Ureter (tissue), 1 donor: ENCODE measurements around the gene MCU. TPM values are rescaled to one million over a fixed set of nuclear protein-coding genes. Genes with fewer than 3 reads are reported as not detected.
"Not testable (repeated sequence)": the region's sequence is repeated elsewhere in the genome, so short reads cannot be mapped to it uniquely, and the experiment has no call there.

ENCODE experiments used
- DNase-seq: peaks from one replicate; pipeline ENCODE4 v3.0.0-alpha.2; 2020; ENCODE audit warnings: low spot score
- total RNA-seq: library from RNA; stranded (reverse); gene quantifications from one replicate; pipeline ENCODE4 v1.2.4, GENCODE V29; 2023
- donor health status: DM: yes; HTN: yes; CAD: no.

Gene MCU, protein sequence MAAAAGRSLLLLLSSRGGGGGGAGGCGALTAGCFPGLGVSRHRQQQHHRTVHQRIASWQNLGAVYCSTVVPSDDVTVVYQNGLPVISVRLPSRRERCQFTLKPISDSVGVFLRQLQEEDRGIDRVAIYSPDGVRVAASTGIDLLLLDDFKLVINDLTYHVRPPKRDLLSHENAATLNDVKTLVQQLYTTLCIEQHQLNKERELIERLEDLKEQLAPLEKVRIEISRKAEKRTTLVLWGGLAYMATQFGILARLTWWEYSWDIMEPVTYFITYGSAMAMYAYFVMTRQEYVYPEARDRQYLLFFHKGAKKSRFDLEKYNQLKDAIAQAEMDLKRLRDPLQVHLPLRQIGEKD
- 40.1 TPM for total RNA-seq

DNA sequence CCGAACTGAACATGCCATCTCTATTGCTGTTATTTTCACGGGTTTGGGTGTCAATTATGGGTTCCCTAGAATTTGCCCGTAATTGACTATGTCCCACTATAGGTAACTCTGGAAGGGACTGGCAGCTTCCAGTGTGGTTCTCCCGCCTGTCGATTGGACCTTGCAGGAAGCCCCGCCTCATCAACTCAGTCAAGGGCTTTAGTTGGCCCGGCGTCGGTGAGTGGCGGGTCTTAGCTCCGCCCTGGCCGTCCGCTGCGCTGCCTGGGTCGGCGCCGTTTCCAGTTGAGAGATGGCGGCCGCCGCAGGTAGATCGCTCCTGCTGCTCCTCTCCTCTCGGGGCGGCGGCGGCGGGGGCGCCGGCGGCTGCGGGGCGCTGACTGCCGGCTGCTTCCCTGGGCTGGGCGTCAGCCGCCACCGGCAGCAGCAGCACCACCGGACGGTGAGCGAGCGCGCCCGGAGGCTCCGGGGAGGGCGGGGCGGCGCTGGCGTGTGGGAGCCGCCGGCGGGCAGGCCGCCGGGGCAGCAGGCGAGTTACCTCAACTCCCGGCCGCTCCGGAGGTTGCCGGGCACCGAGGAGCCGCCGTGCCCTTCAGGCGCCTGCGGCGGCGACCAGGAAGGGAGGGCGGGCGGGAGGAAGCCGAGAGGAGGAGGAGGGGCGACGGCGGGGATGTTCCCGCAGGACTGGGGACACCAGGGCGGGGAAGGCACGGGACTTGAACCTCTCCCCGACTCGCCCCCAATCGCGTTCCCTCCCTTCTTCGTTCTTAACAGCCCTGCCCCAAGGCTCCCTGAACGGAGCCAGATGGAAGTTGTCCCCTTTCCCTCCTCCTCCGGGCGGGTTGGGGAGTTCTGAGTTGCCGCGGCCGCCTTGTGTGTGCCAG, at the start of gene MCU:
MCU (plus strand) TSS at position 281 of the 881 bp plus-strand sequence; CDS start at position 290, 9 bp downstream.
- peak; percentile 94 for DNase-seq

DNA sequence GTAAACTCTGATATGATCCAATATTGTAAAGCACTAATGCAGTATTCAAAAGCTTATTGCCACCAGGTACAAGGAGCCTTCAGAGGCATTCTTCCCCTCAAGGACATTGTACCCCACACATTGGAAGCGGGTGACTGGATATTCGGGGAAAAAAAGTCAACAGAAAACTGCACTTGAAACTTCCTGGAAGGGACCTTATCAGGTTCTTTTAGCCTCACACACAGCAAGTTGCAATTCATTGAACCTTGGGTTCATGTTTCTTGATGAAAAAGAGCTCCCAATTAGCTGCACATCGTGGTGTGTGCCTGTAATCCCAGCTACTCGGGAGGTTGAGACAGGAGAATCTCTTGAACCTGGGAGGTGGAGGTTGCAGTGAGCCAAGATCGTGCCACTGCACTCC, 49.6 kb upstream of the MCU start:
- DNase-seq, result no peak

DNA sequence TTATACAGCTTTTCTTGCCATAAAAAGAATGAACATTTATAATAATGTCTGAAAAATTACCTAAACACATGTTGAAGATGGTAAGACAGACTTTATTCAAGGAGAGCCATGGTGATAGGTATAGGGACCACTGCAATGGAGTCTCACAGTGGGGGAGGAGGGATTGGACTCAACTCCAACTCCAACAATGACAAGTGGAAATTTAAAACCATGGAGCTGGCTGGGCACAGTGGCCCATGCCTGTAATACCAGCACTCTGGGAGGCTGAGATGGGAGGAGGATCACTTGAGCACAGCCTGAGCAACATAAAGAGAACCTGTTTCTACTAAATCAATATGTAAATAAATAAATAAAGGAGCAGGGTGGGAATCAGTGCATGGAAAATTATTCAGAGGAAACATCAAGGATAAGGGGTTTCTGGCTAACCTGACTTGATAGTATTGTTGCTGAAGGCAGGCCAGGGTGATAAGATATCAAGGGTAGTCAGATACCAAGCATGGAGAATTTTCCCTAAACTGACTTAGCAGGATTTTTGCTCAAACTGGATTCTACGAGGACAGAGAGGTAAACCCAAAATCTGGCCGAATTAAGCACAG, 46.6 kb upstream of the MCU start:
- no peak for DNase-seq

DNA sequence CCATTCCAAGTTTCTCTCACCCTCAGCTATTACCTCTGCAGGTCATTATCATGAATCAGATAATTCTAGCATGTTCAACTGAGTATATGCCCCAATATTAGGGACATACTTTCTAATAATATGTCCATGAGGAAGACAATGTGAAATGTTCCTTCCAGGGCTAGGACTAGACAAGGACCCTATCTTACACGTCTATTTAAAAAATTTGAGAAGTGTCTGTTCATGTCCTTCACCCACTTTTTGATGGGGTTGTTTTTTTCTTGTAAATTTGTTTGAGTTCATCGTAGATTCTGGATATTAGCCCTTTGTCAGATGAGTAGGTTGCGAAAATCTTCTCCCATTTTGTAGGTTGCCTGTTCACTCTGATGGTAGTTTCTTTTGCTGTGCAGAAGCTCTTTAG, 45.0 kb upstream of the MCU start:
- DNase-seq, result not testable (repeated sequence)

DNA sequence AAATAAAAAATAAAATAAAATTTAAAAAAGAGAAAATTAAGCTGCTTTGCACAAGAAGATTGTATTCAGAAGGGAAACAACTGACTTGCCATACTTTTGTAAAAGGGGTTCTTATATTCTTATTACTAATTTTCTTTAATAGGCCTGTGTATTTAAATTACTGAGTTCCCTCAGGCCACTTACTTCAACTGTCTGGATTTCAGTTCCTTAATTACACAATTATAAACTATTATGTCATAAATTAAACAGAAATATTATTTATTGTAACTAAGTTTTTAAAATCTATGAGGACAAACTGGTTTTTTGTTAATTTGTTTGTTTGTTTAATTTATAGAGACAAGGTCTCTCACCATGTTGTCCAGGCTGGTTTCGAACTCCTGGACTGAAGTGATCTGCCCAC, 43.6 kb upstream of the MCU start:
- DNase-seq, result no peak

DNA sequence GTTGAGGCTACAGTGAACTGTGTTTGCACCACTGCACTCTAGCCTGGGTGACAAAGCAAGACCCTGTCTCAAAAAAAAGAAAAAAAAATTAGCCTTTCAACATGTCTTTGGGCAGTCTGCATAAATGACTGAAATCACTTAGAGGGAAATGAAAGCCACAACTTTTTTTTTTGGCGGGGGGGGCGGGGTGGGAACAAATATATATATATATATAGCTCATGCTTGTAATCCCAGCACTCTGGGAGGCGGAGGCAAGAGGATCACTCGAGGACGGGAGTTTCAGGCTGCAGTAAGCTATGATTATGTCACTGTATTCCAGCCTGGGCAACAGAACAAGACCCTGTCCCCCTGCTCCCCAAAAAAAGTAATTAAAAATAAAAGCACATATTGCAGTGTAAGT, 42.7 kb upstream of the MCU start:
- no peak for DNase-seq

DNA sequence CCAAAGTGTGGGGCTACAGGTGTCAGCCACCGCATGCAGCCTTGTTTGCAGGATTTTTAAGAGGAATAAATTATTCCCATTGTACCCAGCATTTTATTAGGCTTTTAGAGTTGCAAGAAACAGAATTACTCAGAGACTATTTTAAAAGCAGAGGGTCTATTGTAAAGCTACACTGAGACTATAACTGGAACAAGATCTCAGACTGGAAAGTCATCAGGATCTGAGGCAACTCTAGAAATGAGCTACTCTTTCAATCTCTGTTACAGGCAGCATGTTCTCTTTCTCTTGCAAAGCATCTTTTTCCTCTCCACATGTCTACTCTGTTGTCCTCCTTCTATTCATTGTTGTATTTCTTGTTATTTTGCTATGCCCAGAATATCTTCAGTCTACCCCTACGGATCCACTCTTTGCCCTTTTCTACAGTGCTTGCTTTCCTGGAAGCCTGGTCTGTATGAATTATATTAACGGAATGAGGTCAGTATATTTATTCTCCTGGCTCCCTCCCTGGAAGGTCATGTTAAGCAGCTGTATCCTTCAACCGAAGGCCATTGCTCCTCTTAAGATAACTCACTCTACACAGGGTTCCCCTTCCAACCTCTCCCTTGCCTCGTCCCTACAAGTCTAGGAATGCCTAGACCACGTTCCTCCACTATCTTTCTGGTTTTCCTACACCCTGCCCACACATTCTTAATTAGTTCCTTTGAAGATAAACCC, 38.4 kb upstream of the MCU start:
- DNase-seq, result no peak

DNA sequence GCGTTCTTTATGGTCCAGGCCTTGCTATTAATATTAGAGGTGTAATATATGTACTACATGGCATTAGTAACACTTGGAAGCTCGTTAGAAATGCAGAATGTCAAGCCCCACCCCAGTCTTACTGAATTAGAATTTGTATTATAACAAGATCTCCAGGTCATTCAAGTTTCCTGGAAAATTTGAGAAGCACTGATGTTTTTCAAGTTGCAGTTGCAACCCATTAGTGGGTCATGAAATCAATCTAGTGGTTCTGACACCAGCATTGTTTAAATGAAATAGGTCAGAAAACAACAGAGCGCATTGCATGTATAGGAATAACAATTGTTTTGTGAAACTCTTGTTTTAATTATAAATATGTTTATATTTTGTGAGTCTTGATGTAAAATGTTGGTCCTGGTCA, 37.2 kb upstream of the MCU start:
- no peak for DNase-seq

DNA sequence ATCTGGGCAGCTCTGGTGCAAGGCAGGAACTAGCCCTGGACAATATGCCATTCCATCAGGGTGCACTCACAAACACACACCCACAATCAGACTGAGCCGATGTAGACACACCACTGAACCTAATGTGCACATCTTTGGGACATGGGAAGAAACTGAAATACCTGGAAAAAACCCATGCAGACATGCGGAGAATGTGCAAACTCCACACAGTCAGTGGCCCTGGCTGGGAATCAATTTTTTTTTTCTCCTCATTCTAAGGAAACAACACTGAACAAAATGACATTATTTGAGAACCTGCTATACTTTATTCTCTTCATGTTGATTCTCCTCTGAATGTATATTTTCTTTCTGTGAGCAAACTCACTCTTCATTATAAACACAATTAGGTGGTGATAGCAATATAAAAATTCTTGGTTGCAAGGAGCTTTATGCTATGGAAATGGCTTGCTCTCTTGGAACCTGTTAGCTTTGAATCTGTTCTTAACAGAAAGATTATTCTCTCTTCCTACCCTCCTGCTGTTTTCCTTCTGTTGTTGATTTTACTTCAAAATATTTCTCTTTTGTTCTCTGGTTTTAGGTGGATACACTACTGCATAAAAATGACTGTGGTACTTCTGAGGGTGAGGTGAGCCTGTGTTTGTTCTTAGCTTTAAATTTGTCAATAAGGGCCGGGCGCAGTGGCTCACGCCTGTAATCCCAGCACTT, 33.1 kb upstream of the MCU start:
- no peak for DNase-seq

DNA sequence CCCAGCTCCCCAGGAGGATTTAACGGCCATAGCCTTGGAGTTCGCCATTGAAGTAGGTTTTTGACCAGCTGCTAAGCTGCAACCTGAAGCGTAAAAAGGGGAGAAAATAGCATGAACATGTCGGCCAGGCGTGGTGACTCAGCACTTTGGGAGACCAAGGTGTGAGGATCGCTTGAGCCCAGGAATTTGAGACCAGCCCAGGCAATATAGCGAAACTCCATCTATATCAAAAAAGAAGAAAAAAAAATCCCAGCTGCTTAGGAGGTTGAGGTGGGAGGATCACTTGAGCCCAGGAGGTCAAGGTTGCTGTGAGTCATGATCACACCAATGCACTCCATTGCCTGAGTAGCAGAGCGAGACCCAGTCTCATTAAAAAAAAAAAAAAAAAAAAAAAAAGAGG, 32.2 kb upstream of the MCU start:
- DNase-seq, result no peak

DNA sequence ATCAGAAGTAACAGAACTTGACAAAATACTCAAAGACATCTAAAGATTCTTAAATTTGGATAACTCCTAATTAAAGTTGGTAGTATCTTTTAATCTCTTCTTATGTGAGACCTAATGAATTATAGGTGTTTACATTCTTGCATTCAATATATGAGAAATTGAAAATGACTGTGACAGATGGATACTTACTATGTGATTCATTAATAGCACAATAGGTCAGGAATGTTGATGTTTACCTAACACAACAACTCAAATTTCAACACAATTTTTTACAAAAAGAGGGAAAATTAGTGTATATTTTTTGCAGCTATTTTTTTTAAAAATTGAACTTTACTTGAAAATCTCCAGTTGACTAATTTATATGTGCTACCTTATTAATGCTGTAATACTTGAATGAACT, 31.7 kb upstream of the MCU start:
- DNase-seq, result no peak

DNA sequence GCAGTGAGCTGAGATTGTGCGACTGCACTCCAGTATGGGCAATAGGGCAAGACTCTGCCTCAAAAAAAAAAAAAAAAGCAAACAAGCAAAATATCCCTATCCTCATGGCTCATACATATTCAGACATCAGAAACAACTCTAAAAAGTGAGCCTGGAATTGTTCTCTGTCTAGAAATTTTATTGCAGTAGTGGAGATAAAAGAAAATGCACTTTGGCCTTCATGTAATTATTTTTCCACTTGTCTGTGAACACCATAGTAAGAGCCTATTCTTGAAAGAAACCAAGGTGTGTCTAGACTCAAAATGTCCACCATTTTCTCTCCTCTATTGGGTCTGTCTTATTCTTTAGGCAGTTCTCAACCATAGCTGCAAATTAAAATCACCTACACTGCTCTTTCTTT, 30.5 kb upstream of the MCU start:
- DNase-seq, result no peak

DNA sequence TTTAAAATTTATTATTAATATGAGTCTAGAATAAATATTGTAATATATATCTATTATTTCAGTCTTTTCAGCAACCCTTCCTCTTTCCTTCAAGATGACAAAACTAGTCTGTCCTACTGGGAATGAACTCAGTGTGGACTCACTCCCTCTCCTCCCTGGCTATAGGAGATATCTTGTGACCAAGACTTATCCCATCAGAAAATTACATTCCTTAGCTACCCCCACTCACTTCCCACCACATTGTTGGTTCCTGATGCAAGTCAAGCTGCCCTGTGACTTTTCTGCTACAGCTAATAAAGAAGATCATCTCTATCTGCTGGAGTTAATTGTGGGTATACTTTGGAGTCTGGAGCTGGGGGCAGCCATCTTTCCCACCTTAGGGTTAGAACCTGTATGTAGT, 28.0 kb upstream of the MCU start:
- DNase-seq, result no peak

DNA sequence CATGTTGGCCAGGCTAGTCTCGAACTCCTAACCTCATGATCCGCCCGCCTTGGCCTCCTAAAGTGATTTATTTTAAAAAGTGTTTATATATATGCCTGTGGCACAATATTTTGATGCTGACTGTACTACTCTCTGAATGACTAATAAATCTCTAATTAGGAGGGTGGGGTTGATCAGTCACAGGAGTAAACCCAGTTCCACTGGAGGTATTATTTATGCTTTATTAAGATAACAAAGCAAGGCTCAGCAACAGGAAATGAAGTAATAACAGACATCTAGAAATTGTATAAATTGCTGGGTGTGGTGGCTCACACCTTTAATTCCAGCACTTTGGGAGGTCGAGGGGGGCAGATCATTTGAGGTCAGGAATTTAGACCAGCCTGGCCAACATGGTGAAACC, 26.0 kb upstream of the MCU start:
- no peak for DNase-seq

DNA sequence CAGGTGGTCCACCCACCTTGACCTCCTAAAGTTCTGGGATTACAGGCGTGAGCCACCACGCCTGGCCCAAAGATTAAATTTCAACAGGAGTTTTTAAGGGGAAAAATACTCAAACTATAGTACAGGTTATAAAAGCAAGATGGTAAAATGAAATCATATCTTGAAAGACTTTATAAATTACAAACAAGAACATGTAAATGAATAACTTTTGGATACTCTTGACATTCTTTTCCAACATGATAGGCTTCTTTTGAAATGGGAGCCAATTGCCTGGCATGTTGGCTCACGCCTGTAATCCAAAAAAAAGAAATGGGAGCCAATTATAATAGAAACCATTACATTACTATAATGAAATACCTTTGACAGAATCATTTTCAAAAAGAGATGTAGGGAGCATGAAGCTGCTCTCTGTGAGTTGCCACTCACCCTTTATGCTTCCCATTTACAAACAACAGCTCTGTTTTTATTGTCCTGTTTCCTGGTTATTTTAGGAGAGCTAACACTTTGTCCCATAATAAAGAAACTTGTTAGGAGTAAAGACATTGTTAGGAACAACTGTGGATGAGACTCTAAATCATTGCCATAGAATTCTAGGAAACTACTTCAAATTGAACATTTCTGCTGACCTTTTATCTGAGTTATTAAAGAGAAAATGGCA, 24.6 kb upstream of the MCU start:
- no peak for DNase-seq

DNA sequence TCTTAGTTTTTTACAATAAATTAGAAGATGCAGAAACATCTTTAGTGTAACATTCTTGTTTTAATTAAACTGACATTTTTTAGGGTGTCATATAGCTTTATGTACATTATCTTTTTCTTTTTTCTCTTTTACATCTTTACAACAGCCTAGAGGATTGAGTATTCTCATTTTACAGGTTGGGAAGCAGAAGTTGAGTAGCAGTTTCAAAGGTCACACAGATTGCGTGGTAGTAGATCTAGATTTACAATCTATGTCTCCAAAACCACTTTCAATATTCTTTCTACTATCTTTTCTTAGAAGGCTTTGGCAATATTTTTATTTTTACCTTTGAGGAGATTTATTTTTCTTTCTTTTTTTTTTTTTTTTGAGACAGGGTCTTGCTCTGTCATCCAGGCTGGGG, 18.7 kb upstream of the MCU start:
- DNase-seq, result no peak

DNA sequence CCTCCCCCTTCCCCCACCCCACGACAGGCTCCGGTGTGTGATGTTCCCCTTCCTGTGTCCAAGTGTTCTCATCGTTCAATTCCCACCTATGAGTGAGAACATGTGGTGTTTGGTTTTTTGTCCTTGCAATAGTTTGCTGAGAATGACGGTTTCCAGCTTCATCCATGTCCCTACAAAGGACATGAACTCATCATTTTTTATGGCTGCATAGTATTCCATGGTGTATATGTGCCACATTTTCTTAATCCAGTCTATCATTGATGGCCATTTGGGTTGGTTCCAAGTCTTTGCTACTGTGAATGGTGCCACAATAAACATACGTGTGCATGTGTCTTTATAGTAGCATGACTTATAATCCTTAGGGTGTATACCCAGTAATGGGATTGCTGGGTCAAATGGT, 17.8 kb upstream of the MCU start:
- not testable (repeated sequence) for DNase-seq

DNA sequence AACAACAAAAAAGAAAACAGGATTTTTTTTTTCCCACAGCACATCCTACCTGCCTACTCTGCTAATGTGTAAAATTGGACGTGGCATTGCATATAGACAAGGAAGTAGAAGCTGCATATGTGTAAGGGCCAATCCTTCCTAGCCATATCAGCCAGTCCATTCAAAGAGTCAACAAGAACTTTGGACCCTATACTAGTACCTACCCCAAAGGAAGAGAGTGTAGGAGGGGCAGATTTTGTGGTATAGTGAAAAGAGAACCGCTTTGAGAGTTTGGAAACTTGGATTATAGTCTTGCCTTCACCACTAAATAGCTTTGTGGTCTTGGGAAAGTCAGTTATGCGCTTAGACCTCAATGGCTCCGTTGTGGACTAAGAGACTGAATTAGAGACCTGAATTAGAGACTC, 12.1 kb upstream of the MCU start:
- DNase-seq, result no peak

DNA sequence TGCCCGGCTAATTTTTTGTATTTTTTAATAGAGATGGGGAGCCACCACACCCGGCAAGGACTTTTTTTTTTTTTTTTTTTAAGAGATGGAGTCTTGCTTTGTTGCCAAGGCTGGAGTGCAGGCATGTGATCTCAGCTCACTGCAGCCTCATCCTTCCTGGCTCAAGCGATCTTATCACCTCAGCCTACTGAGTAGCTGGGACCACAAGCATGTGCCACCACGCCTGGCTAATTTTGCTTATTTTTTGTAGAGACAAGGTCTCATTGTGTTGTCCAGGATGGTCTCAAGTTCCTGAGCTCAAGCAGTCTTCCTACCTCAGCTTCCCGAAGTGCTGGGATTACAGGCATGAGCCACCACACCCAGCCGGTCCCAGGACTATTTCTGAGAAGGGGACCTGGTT, 9.3 kb upstream of the MCU start:
- DNase-seq, result no peak

DNA sequence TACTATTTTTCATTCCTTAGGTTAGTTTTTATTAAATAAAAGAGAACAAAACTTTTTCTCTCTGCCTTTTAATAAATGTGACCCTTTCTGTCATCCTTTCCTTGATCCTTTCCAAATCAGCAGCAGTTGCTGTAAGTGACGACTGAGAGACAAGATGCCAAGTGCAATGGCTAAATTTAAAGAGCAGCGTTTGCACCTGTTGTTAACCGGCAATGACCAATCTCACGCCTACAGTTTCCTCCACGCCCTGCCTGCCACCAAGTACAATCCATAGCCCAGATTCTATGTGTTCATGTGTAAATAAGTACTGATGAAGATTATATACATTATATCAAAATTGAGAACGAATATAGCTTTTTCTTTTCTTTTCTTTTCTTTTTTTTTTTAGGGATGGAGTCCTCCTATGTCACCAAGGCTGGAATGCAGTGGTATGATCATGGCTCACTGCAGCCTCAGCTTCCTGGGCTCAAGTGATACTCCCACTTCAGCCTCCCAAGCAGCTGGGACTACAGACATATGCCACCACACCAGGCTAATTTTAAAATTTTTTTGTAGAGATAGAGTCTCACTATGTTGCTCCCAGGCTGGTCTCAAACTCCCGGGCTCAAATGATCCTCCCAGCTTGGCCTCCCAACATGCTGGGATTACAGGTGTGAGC, 6.5 kb upstream of the MCU start:
- DNase-seq, result no peak
